ENCODE data around the gene TBC1D2B. TPM values are rescaled to one million over a fixed set of nuclear protein-coding genes. Genes with fewer than 3 reads are reported as not detected.

TBC1D2B gene
- polyA plus RNA-seq, 3 donors, result 25.9 to 30.5 (median 28.0) TPM

- no peak for DNase-seq
Measured at GRCh38 chr15:78037779-78038305, 39.7 kb downstream of the TBC1D2B start.

- DNase-seq, result no peak
Measured at GRCh38 chr15:78037328-78037727, 40.2 kb downstream of the TBC1D2B start.

- no peak for DNase-seq
Measured at GRCh38 chr15:78035861-78036476, 41.5 kb downstream of the TBC1D2B start.

- DNase-seq, result no peak
Measured at GRCh38 chr15:78035321-78035751, 42.2 kb downstream of the TBC1D2B start.

GRCh38 chr15:78034495-78035191, 42.9 kb downstream of the TBC1D2B start:
- DNase-seq, result peak; percentile 71

- no peak for DNase-seq
Measured at GRCh38 chr15:78033864-78034263, 43.6 kb downstream of the TBC1D2B start.

- DNase-seq, result no peak
Measured at GRCh38 chr15:78032671-78033070, 44.8 kb downstream of the TBC1D2B start.

GRCh38 chr15:78024883-78025282, 52.6 kb downstream of the TBC1D2B start:
- DNase-seq, result no peak

- DNase-seq, result no peak
Measured at GRCh38 chr15:78024519-78024870, 53.0 kb downstream of the TBC1D2B start.

GRCh38 chr15:78023865-78024518, 53.5 kb downstream of the TBC1D2B start:
- DNase-seq, result peak; percentile 64

GRCh38 chr15:78023081-78023665, 54.3 kb downstream of the TBC1D2B start:
- no peak for DNase-seq

GRCh38 chr15:78021761-78022160, 55.8 kb downstream of the TBC1D2B start:
- no peak for DNase-seq

- DNase-seq, result no peak
Measured at GRCh38 chr15:78020007-78020406, 57.5 kb downstream of the TBC1D2B start.

GRCh38 chr15:78018946-78019644, 58.4 kb downstream of the TBC1D2B start:
- DNase-seq, result no peak

GRCh38 chr15:78018445-78018844, 59.1 kb downstream of the TBC1D2B start:
- DNase-seq, result no peak

GRCh38 chr15:78016860-78017259, 60.7 kb downstream of the TBC1D2B start:
- no peak for DNase-seq

- DNase-seq, result no peak
Measured at GRCh38 chr15:78012643-78013077, 64.9 kb downstream of the TBC1D2B start.

GRCh38 chr15:78010067-78010466, 67.4 kb downstream of the TBC1D2B start:
- DNase-seq, result no peak

GRCh38 chr15:78007964-78008886, 69.3 kb downstream of the TBC1D2B start:
- no peak for DNase-seq

GRCh38 chr15:78007211-78007931, 70.1 kb downstream of the TBC1D2B start:
- no peak for DNase-seq

All from renal pelvis (tissue), 4 donors.